ENCODE measurements around the gene PRPS2.

DNA sequence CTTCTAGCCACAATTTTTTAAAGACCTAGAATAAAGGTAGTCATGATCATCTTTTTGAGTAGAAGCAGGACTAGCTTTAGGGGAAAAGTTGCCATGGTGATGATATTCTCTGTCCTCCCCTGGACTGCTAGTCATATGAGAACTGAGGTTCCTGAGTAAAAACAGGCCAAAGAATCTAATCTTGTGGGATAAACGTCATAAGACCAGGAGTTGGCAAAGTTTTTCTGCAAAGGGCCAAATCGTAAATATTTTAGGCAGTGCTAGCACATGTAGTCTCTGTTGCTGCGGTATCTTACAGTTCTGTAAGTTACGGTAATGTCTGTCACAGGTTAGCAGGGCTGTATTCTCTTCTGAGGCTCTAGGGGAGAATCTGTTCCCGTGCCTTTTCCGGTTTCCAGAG lies 3.4 kb downstream of the PRPS2 start:
- TF ChIP-seq GATA2 (IDR thresholded peaks at IDR 0.05; ENCODE audit: low read depth, low read length) (no peak), GATA3 (IDR thresholded peaks at IDR 0.05; ENCODE audit: low read depth, low read length) (no peak)

All from SH-SY5Y (cell line).